Ovary (tissue), 9 donors: Measurements from ENCODE around the gene RAB3IL1. TPM values are rescaled to one million over a fixed set of nuclear protein-coding genes. Genes with fewer than 3 reads are reported as not detected.

Source experiments
- DNase-seq, 5 donors: peaks; one replicate each; pipeline ENCODE4 v3.0.0-alpha.2; 2019 to 2020
- H3K27ac ChIP-seq, 2 donors: fragments of 200-600 bp; one replicate each; pipeline versions ENCODE4 v1.5.1 to v1.8.0; 2019 to 2022
- H3K27me3 ChIP-seq: fragments of 200-600 bp; one replicate; pipeline ENCODE4 v1.8.0; 2022
- H3K36me3 ChIP-seq: fragments of 200-600 bp; sonication (generic); one replicate; pipeline ENCODE4 v1.5.1; 2019
- H3K4me1 ChIP-seq: one replicate; pipeline ENCODE4 v1.8.1; 2013; ENCODE audit warnings: mild to moderate bottlenecking, moderate library complexity; ENCODE audit not compliant: insufficient read depth
- H3K4me3 ChIP-seq: fragments of 200-600 bp; sonication (generic); one replicate; pipeline ENCODE4 v1.5.1; 2017
- H3K9me3 ChIP-seq, 2 donors: fragments of 200-600 bp in 1 of 2; sonication (generic) in 1 of 2; one replicate each; pipeline versions ENCODE4 v1.5.1 to v1.8.1; 2013 to 2019; ENCODE audit warnings: mild to moderate bottlenecking in 1 of 2, moderate library complexity in 1 of 2
- CTCF ChIP-seq, 3 donors: fragments of 450-650 bp in 2 of 3; fragments of 200-600 bp in 1 of 3; IDR thresholded peaks; one replicate each; pipeline versions ENCODE4 v1.5.1 to v1.8.0; 2016 to 2022; ENCODE audit warnings: antibody characterized with exemption in 3 of 3, mild to moderate bottlenecking in 1 of 3
- EP300 ChIP-seq: sonication (generic); formaldehyde crosslinking; IDR thresholded peaks from one replicate; pipeline ENCODE4 v1.6.1; 2017; ENCODE audit warnings: antibody characterized with exemption
- POLR2A ChIP-seq: fragments of 450-650 bp; IDR thresholded peaks from one replicate; pipeline ENCODE4 v1.6.1; 2017; ENCODE audit warnings: antibody characterized with exemption, mild to moderate bottlenecking, moderate library complexity
- WGBS, 3 donors: extraction: QIAGEN DNeasy Blood & Tissue Kit in 1 of 3; methylation state at CpG; one replicate each; pipeline versions ENCODE4 v1.1.5 to v1.1.7; 2013 to 2017; 5-methylcytosine and 5-hydroxymethylcytosine counted together
- intact Hi-C, 4 donors: fragments of 100-400 bp; cut with DNase I; formaldehyde crosslinking; loops; one replicate each; pipeline versions ENCODE4 v1.11.0 to v1.15.1; 2022 to 2023
- polyA plus RNA-seq, 2 donors: library from polyadenylated mRNA; stranded (reverse); fragments of 200-250 nt in 1 of 2; fragments of 350-450 nt in 1 of 2; fragmentation: Illumina TruSeq in 1 of 2; extraction: RNeasy Lipid Tissue Mini Kit (QIAGEN cat#74804) in 1 of 2; gene quantifications; one replicate each; pipeline ENCODE4 v1.2.3, GENCODE V29; 2013 to 2014
- total RNA-seq, 7 donors: library from RNA; depleted of rRNA in 2 of 7; stranded (reverse); fragments of >200 nt in 2 of 7; fragmentation: NEBNext Ultra II Directional in 3 of 7; extraction: Animal tissue kit (Norgen Biotek cat#: 25700) in 3 of 7; gene quantifications; one replicate each; pipeline versions ENCODE4 v1.1.0 to v1.2.4, GENCODE V29; 2016 to 2023
- donor health status: DM: no; HTN: no; CAD: no; lungs with moderate emphysema.
- donor health status: DM: no; HTN: no; CAD: no.
- donor health status: Bipolar disorder and iron deficiency.
- donor health status: DM: yes; HTN: yes; CAD: no.
- donor health status: DM: no; HTN: no; CAD: no.
- donor health status: DM: yes; HTN: yes; CAD: no.

Gene RAB3IL1
- total and polyA plus RNA-seq, 9 donors, result 4.5 to 90.0 (median 52.9) TPM

DNA sequence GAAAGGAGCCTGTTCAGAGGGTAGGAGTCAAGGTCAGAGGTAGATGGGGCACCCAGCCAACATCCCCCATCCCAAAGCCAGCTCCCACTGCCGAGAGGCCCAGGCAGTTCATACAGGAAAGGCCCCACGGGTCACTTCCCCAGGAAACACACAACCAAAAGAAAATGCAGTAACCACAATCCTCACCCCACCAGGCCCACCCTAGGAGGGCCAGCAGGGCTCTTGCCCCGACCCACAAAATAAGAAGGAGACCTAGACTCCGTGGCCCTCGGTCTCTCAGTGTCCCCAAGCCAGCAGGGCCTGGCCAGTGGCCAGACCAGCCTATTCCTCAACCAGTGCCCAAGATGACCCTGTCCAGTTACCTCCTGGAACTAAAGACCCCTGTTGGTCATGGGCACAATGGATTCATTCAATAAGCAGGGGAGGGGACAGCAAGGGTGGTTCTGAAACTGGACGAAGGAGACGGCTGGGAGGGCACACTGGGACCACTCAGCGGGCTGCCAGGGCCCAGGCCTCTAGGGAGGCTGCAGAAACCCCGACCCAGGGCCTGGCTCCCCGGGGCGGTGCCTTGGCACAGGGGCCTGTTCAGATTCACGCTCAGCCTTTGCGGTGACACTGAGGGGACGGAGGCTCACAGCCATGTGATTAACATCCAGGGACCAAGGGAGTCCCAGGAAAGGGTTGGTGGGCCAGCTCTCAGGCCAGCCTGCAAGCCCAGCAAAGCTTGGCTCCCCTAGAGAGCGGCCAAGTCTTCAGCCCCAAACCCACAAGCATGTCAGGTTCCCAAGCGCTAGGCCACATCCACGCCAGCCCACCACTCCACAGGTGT lies 5.5 kb downstream of the RAB3IL1 start:
- 61 to 65% (median 62%) methylated on average over 17 of the region's 17 CpGs for WGBS, 3 donors
- H3K27me3 ChIP-seq, result no peaks in the 10 kb centered on the region
- no peak overlapping the region for H3K4me3 ChIP-seq
- H3K9me3 ChIP-seq, result no peaks in the 10 kb centered on the region
- no peak for TF ChIP-seq CTCF (IDR thresholded peaks at IDR 0.05)
- TF ChIP-seq EP300, result no peak
- no peak for TF ChIP-seq POLR2A
- intact Hi-C loops, result no loop called here
- peaks cover 46% of the 10 kb centered on the region for H3K4me1 ChIP-seq
- H3K27ac ChIP-seq, result peak overlapping the region; percentile 26 to 71
- no peaks in the 10 kb centered on the region for H3K36me3 ChIP-seq
- peak; percentile 67 to 88 (median 74) for DNase-seq

DNA sequence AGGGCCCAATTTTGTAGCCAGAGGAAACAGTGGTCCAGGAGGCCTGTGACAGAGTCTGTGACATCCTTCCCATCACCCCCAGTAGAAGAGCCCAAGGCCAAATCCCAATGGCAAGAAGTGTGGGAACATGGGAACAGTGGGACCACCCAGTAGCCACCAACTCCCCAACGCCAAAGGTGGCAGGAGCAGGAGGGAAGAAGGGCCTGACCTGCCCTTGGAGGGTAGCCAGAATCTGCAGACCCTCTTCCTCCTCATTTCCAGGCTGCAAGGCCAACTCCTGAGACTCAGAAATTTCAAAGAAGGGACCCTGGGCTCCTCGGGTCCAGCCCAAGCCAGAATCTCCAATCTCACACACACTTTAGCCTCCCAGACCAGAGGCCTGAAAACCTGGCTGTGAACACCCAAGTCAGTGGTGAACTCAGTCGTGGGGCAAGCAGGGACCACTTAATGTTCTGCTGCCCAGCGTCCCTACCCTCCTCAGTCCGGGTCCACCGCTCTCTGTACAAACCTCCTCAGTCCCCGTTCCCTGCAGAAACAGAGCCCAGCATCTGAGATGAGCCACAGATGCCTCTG lies 6.2 kb downstream of the RAB3IL1 start:
- Histone ChIP-seq H3K27ac (peak overlapping the region; percentile 26 to 71), H3K4me3 (no peak overlapping the region), H3K36me3 (no peaks in the 10 kb centered on the region), H3K9me3 (no peaks in the 10 kb centered on the region), H3K4me1 (peaks cover 46% of the 10 kb centered on the region), H3K27me3 (no peaks in the 10 kb centered on the region)
- 25 to 42% (median 32%) methylated on average over 7 of the region's 7 CpGs for WGBS, 3 donors
- intact Hi-C loops, result no loop called here
- DNase-seq, result peak in 1 of 5 donors; percentile 26
- no peak for TF ChIP-seq EP300
- TF ChIP-seq CTCF (IDR thresholded peaks at IDR 0.05), result no peak
- no peak for TF ChIP-seq POLR2A

GRCh38 chr11:61910187-61911127 lies 6.9 kb downstream of the RAB3IL1 start:
- no peak for TF ChIP-seq CTCF (IDR thresholded peaks at IDR 0.05)
- H3K9me3 ChIP-seq, result no peaks in the 10 kb centered on the region
- no peak overlapping the region for H3K4me3 ChIP-seq
- WGBS, 3 donors, result 57 to 60% (median 58%) methylated on average over 13 of the region's 13 CpGs
- intact Hi-C loops, result no loop called here
- no peaks in the 10 kb centered on the region for H3K36me3 ChIP-seq
- peaks cover 44% of the 10 kb centered on the region for H3K4me1 ChIP-seq
- H3K27ac ChIP-seq, result peak overlapping the region; percentile 26 to 71
- H3K27me3 ChIP-seq, result no peaks in the 10 kb centered on the region
- DNase-seq, result peak; percentile 42 to 58 (median 48)

- no peak overlapping the region for H3K4me3 ChIP-seq
- TF ChIP-seq POLR2A, result no peak
- TF ChIP-seq CTCF (IDR thresholded peaks at IDR 0.05), result no peak
- no peak for TF ChIP-seq EP300
- peak; percentile 69 to 90 (median 89) for DNase-seq
- intact Hi-C loops, result no loop called here
- H3K27ac ChIP-seq, result peak overlapping the region; percentile 34 to 71
- H3K27me3 ChIP-seq, result no peaks in the 10 kb centered on the region
- H3K9me3 ChIP-seq, result no peaks in the 10 kb centered on the region
- no peaks in the 10 kb centered on the region for H3K36me3 ChIP-seq
- peaks cover 43% of the 10 kb centered on the region for H3K4me1 ChIP-seq
- WGBS, 3 donors, result 21 to 36% (median 22%) methylated on average over 10 of the region's 10 CpGs
Observed at GRCh38 chr11:61908730-61909316, 8.5 kb downstream of the RAB3IL1 start.
